Panc1 (cell line): Measurements from ENCODE around the gene RIMBP2. TPM values are rescaled to one million over a fixed set of nuclear protein-coding genes. Genes with fewer than 3 reads are reported as not detected.

Experiments
- ATAC-seq: fragments of 200-7000 bp; cut with Tn5 transposase; 2 replicates; pipeline ENCODE4 v1.9.1; 2020; ENCODE audit warnings: mild to moderate bottlenecking, moderate library complexity
- BruUV-seq: library from RNA; stranded (reverse); fragments of 400-500 nt; replicated peaks from 2 replicates; lab custom pipeline; 2021; lab: Mats Ljungman, UMichigan
- CTCF ChIA-PET: fragments of 300-600 bp; sonication (Branson Sonifier 250); formaldehyde crosslinking; loops from one replicate; lab custom pipeline; 2022; ENCODE audit warnings: antibody characterized with exemption; lab: Charles Lee
- POLR2A ChIA-PET: fragments of 300-600 bp; sonication (Branson Sonifier 250); formaldehyde crosslinking; loops from one replicate; lab custom pipeline; 2022; ENCODE audit warnings: antibody characterized with exemption; lab: Charles Lee
- DNase-seq: peaks from one replicate; pipeline ENCODE4 v3.0.0-alpha.2; 2010; ENCODE audit warnings: low read depth, low spot score
- H3K27ac ChIP-seq: 2 replicates; pipeline ENCODE4 v1.5.1; 2011; ENCODE audit warnings: mild to moderate bottlenecking, low read length, inconsistent platforms
- H3K27me3 ChIP-seq: fragments of 200-500 bp; sonication (Bioruptor generic); 2 replicates; pipeline ENCODE4 v1.6.0; 2014; ENCODE audit warnings: low read length, inconsistent platforms; ENCODE audit not compliant: control insufficient read depth, insufficient read depth
- H3K36me3 ChIP-seq: fragments of 200-500 bp; sonication (Bioruptor generic); 2 replicates; pipeline ENCODE4 v1.5.1; 2014; ENCODE audit warnings: inconsistent platforms, mild to moderate bottlenecking, low read length, moderate library complexity; ENCODE audit not compliant: control insufficient read depth, insufficient read depth
- H3K4me1 ChIP-seq: 2 replicates; pipeline ENCODE4 v1.5.1; 2011; ENCODE audit warnings: inconsistent platforms, mild to moderate bottlenecking, low read length, moderate library complexity; ENCODE audit not compliant: control insufficient read depth, insufficient read depth
- H3K4me3 ChIP-seq, 2 experiments: 2 replicates each; pipeline ENCODE4 v1.5.1; 2011 to 2012; ENCODE audit warnings: low read depth in 2 of 2, low read length in 2 of 2, mild to moderate bottlenecking in 2 of 2, inconsistent platforms in 1 of 2, moderate library complexity in 1 of 2
- H3K9me3 ChIP-seq: fragments of 200-500 bp; sonication (Bioruptor generic); 2 replicates; pipeline ENCODE4 v1.5.1; 2014; ENCODE audit warnings: low read depth, mild to moderate bottlenecking, inconsistent platforms, low read length, moderate library complexity; ENCODE audit not compliant: control insufficient read depth, insufficient read depth
- CTCF ChIP-seq: fragments of 450-650 bp; IDR thresholded peaks from 2 replicates; pipeline ENCODE4 v1.5.1; 2017; ENCODE audit warnings: mild to moderate bottlenecking
- POLR2AphosphoS5 ChIP-seq: IDR thresholded peaks from 2 replicates; pipeline ENCODE4 v1.6.1; 2012; ENCODE audit warnings: mild to moderate bottlenecking, low read depth, low read length, moderate library complexity
- REST ChIP-seq, 2 experiments: IDR thresholded peaks; 2 replicates each; pipeline ENCODE4 v1.6.1; 2011 to 2012; ENCODE audit warnings: low read depth in 2 of 2, control low read depth in 1 of 2, low read length in 1 of 2, mild to moderate bottlenecking in 1 of 2, moderate library complexity in 1 of 2; ENCODE audit not compliant: insufficient read depth in 1 of 2
- SIN3A ChIP-seq: IDR thresholded peaks from 2 replicates; pipeline ENCODE4 v1.6.1; 2012; ENCODE audit warnings: low read depth, mild to moderate bottlenecking, low read length, moderate library complexity, borderline replicate concordance; ENCODE audit not compliant: insufficient read depth
- TCF7L2 ChIP-seq: IDR thresholded peaks from 2 replicates; pipeline ENCODE4 v1.6.1; 2011; ENCODE audit warnings: mild to moderate bottlenecking, low read depth, low read length, inconsistent platforms
- in situ Hi-C: cut with HindIII; loops from 2 replicates; pipeline ENCODE4 v1.10.0; 2016; ENCODE audit warnings: low sequenced_read_pairs, low pct_unique_long_range_greater_than_20kb
- intact Hi-C: fragments of 100-400 bp; cut with micrococcal nuclease; formaldehyde crosslinking; loops from one replicate; pipeline ENCODE4 v1.10.0; 2022; ENCODE audit not compliant: unreplicated experiment
- total RNA-seq: library from RNA; stranded (reverse); gene quantifications from one replicate; pipeline ENCODE4 v1.2.1, GENCODE V29; 2021; ENCODE audit not compliant: unreplicated experiment

RIMBP2 gene
- total RNA-seq, 1 experiment from 2014 or later: not detected

- Histone ChIP-seq H3K36me3 (no peaks in the 10 kb centered on the region), H3K4me1 (no peaks in the 10 kb centered on the region), H3K9me3 (no peaks in the 10 kb centered on the region), H3K27ac (no peak overlapping the region), H3K4me3 (no peak overlapping the region), H3K27me3 (no peaks in the 10 kb centered on the region)
- intact Hi-C loops (no loop called here), in situ Hi-C loops (no loop called here)
- ChIA-PET CTCF (no interaction called here), POLR2A (no interaction called here)
- BruUV-seq: no TSS peak
- DNase-seq: no peak
- TF ChIP-seq SIN3A (no peak), POLR2AphosphoS5 (no peak), CTCF (no peak), TCF7L2 (no peak), REST (IDR thresholded peaks at IDR 0.05; ENCODE audit: insufficient read depth in 1 of 2, low read depth in 2 of 2, low read length in 1 of 2) (no peak)
- no peak for ATAC-seq
These were observed 138.7 kb downstream of the RIMBP2 start for GRCh38 chr12:130577351-130577750.

- intact Hi-C loops: no loop called here
- Histone ChIP-seq H3K4me1 (no peaks in the 10 kb centered on the region), H3K27ac (no peak overlapping the region), H3K9me3 (no peaks in the 10 kb centered on the region), H3K4me3 (no peak overlapping the region), H3K36me3 (no peaks in the 10 kb centered on the region), H3K27me3 (no peaks in the 10 kb centered on the region)
- ATAC-seq: no peak
- BruUV-seq: no TSS peak
- in situ Hi-C loops: no loop called here
- no peak for TF ChIP-seq SIN3A
- TF ChIP-seq REST (IDR thresholded peaks at IDR 0.05; ENCODE audit: insufficient read depth in 1 of 2, low read depth in 2 of 2, low read length in 1 of 2): no peak
- TF ChIP-seq POLR2AphosphoS5: no peak
- no peak for TF ChIP-seq TCF7L2
- no peak for TF ChIP-seq CTCF
- ChIA-PET POLR2A (no interaction called here), CTCF (no interaction called here)
- no peak for DNase-seq
These were observed 139.7 kb downstream of the RIMBP2 start for GRCh38 chr12:130576371-130576816.
